GM12875 (cell line): ENCODE data around the gene SIGLEC14.
"Not testable (repeated sequence)": the region's sequence is repeated elsewhere in the genome, so short reads cannot be mapped to it uniquely, and the experiment has no call there.

Experiments used
- H3K4me3 ChIP-seq: one replicate; pipeline ENCODE4 v1.5.1; 2011; ENCODE audit warnings: low read depth, low read length, control low read depth
- CTCF ChIP-seq: IDR thresholded peaks from 2 replicates; pipeline ENCODE4 v1.5.1; 2011; ENCODE audit warnings: low read depth, mild to moderate bottlenecking, control low read depth, inconsistent platforms, low read length, moderate library complexity, borderline replicate concordance; ENCODE audit not compliant: insufficient read depth

Gene SIGLEC14

GRCh38 chr19:51687791-51688670 is 41.4 kb upstream of the SIGLEC14 start:
- no peak overlapping the region for H3K4me3 ChIP-seq
- no peak for TF ChIP-seq CTCF

GRCh38 chr19:51686171-51686570 is 39.5 kb upstream of the SIGLEC14 start:
- TF ChIP-seq CTCF = no peak
- H3K4me3 ChIP-seq = no peak overlapping the region

GRCh38 chr19:51681286-51681941 is 34.8 kb upstream of the SIGLEC14 start:
- TF ChIP-seq CTCF = no peak
- H3K4me3 ChIP-seq = no peak overlapping the region

GRCh38 chr19:51680474-51680873 is 33.8 kb upstream of the SIGLEC14 start:
- TF ChIP-seq CTCF = no peak
- no peak overlapping the region for H3K4me3 ChIP-seq

GRCh38 chr19:51676566-51677083 is 30.0 kb upstream of the SIGLEC14 start:
- H3K4me3 ChIP-seq = no peak overlapping the region
- no peak for TF ChIP-seq CTCF

GRCh38 chr19:51675911-51676565 is 29.4 kb upstream of the SIGLEC14 start:
- TF ChIP-seq CTCF = peak; percentile 23; the same call in 1 of the 2 replicates
- not testable (repeated sequence) for H3K4me3 ChIP-seq

- TF ChIP-seq CTCF = no peak
- H3K4me3 ChIP-seq = no peak overlapping the region
These were observed 21.6 kb upstream of the SIGLEC14 start for GRCh38 chr19:51668216-51668615.
